Femur (tissue), 1 donor: ENCODE results near the gene TSSK2.
"Not testable (repeated sequence)": the region's sequence is repeated elsewhere in the genome, so short reads cannot be mapped to it uniquely, and the experiment has no call there.

Experiments
- DNase-seq: peaks from one replicate; pipeline ENCODE4 v3.0.0-alpha.2; 2017

Gene TSSK2

GRCh38 chr22:19146215-19146968, 15.3 kb downstream of the TSSK2 start:
- no peak for DNase-seq

GRCh38 chr22:19147195-19147780, 16.2 kb downstream of the TSSK2 start:
- DNase-seq = no peak

GRCh38 chr22:19148417-19149046, 17.4 kb downstream of the TSSK2 start:
- DNase-seq = no peak

- no peak for DNase-seq
Observed at GRCh38 chr22:19149047-19149883, 18.2 kb downstream of the TSSK2 start.

GRCh38 chr22:19149991-19150390, 18.9 kb downstream of the TSSK2 start, which contains the start of gene GSC2:
GSC2 (minus strand) TSS chr22:19150292; CDS start chr22:19150283, 9 bp downstream.
- no peak for DNase-seq

- DNase-seq = no peak
Observed at GRCh38 chr22:19150482-19151328, 19.6 kb downstream of the TSSK2 start.

GRCh38 chr22:19151329-19152191, 20.5 kb downstream of the TSSK2 start:
- DNase-seq = no peak

- DNase-seq = no peak
Observed at GRCh38 chr22:19152942-19153883, 22.1 kb downstream of the TSSK2 start.

GRCh38 chr22:19156109-19156508, 25.0 kb downstream of the TSSK2 start:
- DNase-seq = not testable (repeated sequence)

GRCh38 chr22:19158649-19159048, 27.5 kb downstream of the TSSK2 start:
- DNase-seq = not testable (repeated sequence)

- no peak for DNase-seq
Observed at GRCh38 chr22:19164425-19164824, 33.3 kb downstream of the TSSK2 start.

- DNase-seq = no peak
Observed at GRCh38 chr22:19166421-19166820, 35.3 kb downstream of the TSSK2 start.

- no peak for DNase-seq
Observed at GRCh38 chr22:19167106-19167869, 36.2 kb downstream of the TSSK2 start.

- no peak for DNase-seq
Observed at GRCh38 chr22:19168088-19168890, 37.2 kb downstream of the TSSK2 start.

GRCh38 chr22:19169002-19169946, 38.2 kb downstream of the TSSK2 start:
- no peak for DNase-seq

- DNase-seq = no peak
Observed at GRCh38 chr22:19169947-19170318, 38.8 kb downstream of the TSSK2 start.
